GM21390 (cell line): ENCODE data around the gene ADGRB3.
"Not testable (repeated sequence)": the region's sequence is repeated elsewhere in the genome, so short reads cannot be mapped to it uniquely, and the experiment has no call there.

Experiments
- ATAC-seq: cut with Tn5 transposase; IDR thresholded peaks from one replicate; pipeline ENCODE4 v1.9.1; 2021; ENCODE audit not compliant: unreplicated experiment

The ADGRB3 gene

GRCh38 chr6:69216127-69216526, 581.0 kb downstream of the ADGRB3 start:
- no peak for ATAC-seq

DNA sequence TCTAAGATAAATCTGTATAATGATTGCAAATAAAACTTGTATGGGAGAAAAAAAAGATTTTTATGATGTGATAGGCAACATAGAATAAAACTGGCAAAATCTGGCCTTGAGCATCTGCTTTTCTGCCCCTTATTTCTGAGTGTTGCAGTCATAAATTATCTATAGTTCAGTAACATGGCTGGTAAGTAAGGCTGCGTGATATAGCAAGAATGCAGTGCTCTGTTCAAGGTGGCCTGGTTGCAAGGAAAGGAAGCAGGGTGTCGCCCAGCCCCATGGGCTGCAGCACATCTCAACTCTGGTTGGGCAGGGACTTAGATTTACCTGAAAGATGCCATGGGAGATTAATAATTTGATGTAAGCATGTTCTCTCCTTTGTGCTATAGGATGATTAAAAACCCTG, 582.3 kb downstream of the ADGRB3 start:
- no peak for ATAC-seq

DNA sequence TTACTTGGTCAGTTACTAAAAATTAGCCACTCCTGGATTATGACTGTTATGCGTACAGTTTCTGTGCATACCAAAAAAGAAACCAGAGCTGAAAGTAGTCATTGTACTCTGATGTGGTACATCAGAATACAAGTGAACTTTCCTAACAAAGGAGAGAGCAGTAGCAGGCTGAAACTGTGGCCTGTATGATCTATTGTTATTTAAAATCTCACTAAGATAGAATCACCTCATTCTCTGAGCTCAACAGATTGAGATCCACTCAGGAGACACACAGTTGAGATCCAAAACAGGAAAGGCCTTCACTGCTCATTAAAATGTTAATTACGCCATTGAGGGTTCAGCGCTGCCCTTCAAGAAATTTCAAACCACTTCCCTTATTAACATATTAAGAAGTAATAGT, 585.3 kb downstream of the ADGRB3 start:
- no peak for ATAC-seq

GRCh38 chr6:69232008-69232407, 596.9 kb downstream of the ADGRB3 start:
- no peak for ATAC-seq

- no peak for ATAC-seq
Measured at GRCh38 chr6:69232496-69232895, 597.4 kb downstream of the ADGRB3 start.

- ATAC-seq: peak; percentile 98
Measured at GRCh38 chr6:69232911-69233448, 597.9 kb downstream of the ADGRB3 start.

DNA sequence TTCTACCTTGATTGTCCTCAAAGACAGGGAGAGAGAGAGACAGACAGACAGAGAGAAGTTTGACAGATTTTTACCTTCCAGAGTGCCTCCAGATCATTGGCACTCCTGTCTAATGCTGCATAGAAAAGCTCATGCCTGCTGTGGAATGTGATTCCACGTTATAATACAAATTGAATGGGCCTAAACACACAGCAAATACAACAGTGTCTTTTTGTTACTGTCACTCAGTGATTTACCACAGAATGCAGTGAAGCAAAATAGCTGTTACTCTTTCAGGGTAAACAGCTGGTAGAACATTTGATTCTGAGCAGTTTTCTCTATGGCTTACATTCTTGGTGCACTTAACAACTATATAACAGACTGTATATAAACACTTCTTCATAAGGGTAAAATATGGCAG, 603.0 kb downstream of the ADGRB3 start:
- no peak for ATAC-seq

DNA sequence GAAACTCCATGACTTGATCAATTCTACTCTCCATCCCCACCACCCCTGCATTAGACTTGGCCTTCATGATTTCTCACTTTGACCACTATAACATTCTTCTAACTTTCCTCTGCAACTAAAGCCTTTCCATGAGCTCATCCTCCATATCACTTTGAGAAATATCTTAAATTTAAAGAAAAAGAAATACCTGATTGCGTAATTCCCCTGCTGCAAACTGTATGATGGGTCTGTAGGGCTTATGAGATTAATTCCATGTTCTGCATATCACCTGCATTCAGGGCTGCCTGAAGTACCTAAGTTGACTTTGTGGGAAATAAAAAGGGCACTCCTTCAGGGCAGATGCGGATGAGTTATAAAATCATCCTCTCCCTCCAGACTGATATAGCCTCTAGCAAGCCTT, 611.9 kb downstream of the ADGRB3 start:
- ATAC-seq: no peak

DNA sequence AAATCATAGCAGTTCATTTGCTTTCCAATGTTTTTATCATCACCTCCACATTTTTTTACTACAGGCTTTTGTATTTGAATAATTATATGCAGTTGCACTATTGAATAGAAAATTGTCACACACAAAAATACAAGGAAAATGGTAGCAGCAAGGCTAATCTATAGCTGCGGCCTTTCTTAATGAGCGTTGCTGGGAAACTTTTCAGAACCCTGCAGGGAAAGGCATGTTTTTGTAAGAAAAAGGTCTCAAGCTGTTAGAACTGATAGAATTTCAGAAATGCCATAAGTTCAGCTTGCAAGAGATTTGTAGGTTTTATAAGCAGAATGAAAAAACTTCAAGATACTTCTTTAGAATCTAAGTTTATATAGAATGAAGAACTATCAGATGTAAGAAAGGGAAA, 625.9 kb downstream of the ADGRB3 start:
- no peak for ATAC-seq

- no peak for ATAC-seq
Measured at GRCh38 chr6:69263297-69263696, 628.2 kb downstream of the ADGRB3 start.

GRCh38 chr6:69265090-69265489, 630.0 kb downstream of the ADGRB3 start:
- ATAC-seq: no peak

DNA sequence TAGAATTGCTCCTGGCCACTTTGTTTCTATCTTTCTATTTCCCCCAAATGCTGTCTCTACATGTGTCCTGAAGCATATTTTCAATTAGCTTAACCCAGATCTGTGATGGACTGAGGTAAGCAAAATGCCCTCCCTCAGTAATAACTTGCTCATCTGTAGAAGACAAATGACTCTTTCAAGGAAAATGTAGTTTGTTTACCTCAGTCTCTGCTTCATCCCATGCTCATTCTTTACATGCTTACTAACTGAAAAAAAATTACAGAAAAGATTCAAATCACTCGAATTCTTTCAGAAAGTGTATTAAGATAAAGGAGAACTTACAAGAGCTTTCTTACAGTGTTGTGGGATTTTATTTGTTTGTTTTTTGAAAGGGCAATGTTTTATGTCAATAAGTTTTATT, 630.6 kb downstream of the ADGRB3 start:
- no peak for ATAC-seq

DNA sequence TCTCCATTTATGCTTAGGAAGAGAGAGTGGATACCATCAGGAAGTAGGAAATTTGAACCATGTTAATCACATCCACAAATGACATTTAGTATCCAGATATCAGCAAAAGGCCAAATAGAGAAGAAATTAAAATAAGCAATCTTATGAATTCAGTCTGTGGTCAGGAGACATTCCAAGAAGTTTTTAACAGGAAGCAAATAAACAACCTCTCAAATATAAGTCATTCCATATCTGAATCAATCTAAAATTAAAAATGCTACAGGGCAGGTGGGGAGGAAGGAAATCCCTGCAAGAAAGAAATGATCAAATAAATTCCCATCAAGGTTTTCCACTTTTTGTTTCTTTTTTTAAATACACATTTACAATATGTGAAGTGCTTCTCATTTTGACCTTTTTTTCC, 641.1 kb downstream of the ADGRB3 start:
- ATAC-seq: no peak

DNA sequence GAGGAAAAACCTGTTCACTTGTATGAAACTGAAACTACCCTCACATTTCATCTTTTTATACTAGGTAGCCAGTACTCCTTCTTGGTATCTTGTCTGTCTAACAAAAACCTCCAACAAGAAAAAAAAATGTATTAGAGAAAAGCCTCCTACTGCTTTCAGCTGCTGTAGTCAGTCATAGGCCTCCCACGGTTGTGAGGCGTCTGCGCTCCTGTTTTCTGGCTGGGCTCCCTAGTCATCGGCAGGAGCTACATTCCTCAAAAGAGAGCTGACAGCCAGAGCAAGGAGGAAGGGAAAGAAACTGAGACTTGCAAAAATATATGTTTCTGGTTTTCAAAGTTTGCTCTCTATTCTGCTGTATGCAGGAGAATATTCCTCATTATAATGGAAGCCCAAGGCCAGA, 644.7 kb downstream of the ADGRB3 start:
- ATAC-seq: no peak

GRCh38 chr6:69280858-69281257, 645.8 kb downstream of the ADGRB3 start:
- no peak for ATAC-seq

DNA sequence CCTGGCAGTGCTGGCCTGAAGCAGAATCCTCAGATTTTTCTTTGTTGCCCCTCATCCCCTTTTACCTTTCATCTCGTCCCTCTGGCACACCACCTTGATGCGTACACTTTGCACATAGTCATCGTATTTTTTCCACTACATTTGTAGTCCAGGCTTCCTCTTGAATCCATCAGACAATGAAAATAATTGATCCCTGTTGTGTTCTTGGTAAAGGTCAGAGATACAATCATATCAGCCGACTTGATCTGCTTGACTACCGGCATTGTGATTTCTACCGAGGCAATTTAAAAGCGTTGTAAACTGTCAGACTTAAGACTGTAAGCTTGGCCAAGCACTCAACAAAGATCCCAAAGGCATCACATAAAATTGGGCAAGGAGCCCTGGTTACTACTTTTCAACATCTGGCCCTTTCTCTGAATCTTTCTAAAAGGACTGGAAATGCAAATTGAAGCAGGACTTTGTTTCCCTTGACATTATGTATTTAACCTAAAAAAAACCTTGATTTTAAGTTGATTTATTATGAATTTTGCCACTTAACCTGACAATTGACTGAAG, 649.2 kb downstream of the ADGRB3 start:
- ATAC-seq: no peak

GRCh38 chr6:69285054-69285453, 650.0 kb downstream of the ADGRB3 start:
- no peak for ATAC-seq

- ATAC-seq: no peak
Measured at GRCh38 chr6:69286331-69286730, 651.2 kb downstream of the ADGRB3 start.

GRCh38 chr6:69288198-69288597, 653.1 kb downstream of the ADGRB3 start:
- ATAC-seq: not testable (repeated sequence)

DNA sequence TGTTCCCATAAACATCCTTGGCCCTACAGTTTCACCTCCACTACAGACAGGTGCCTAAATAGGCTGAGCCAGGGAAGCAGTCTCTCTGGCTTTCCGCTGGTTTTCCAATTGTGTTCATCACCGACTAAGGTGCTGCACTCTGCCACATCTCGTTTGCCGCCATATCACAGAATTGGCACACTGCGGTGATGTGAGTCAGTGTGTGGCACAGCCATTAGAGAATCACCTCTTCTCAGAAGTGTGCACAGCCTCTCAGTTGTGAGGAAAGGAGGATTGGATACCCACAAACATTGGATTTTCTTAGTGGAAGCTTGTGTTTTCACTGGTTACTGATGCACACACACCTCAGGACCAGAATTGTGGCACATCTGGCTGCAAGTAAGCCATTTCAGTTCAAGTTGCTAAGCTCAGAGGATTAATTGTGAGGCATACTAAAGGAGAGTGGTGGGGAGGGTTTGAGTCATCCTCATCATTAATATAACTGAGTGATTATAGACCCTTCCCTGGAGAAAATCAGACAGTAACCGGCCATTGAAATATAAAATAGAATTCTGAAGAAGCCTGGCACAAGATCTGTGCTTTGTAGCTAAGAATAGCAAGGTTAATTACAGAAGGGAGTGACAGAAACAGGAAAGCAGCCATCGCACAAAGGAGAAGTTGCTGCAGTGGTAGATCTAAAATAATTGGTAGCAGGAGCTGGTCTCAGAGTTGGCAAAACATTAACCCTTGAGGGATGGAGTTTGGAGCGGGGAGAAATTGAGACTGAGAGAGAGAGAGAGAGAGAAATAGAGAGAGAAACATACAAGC, 654.8 kb downstream of the ADGRB3 start:
- no peak for ATAC-seq

- no peak for ATAC-seq
Measured at GRCh38 chr6:69293471-69293870, 658.4 kb downstream of the ADGRB3 start.

GRCh38 chr6:69294407-69294806, 659.3 kb downstream of the ADGRB3 start:
- no peak for ATAC-seq

- no peak for ATAC-seq
Measured at GRCh38 chr6:69294862-69295261, 659.8 kb downstream of the ADGRB3 start.
